GM12878 (cell line): Measurements from ENCODE around the gene GRK6. TPM values are rescaled to one million over a fixed set of nuclear protein-coding genes. Genes with fewer than 3 reads are reported as not detected.
A peak's percentile ranks its signal among the peaks of the same experiment; 100 is the strongest.

Experiments
- ATAC-seq: fragments of 200-7000 bp; cut with Tn5 transposase; 3 replicates; pipeline ENCODE4 v1.9.1; 2020; ENCODE audit warnings: mild to moderate bottlenecking, moderate library complexity
- BruUV-seq: library from RNA; stranded (reverse); fragments of 400-500 nt; replicated peaks from 2 replicates; lab custom pipeline; 2021; lab: Mats Ljungman, UMichigan
- CTCF ChIA-PET: fragments of 300-600 bp; sonication (Branson Sonifier 250); formaldehyde crosslinking; extraction: SDS; loops from one replicate; lab custom pipeline; 2021; ENCODE audit warnings: inconsistent platforms; lab: Yijun Ruan, JAX
- POLR2A ChIA-PET: fragments of 350-600 bp; formaldehyde crosslinking; extraction: SDS; loops from one replicate; lab custom pipeline; 2021; ENCODE audit warnings: inconsistent platforms; lab: Charles Lee
- RAD21 ChIA-PET: fragments of 300-600 bp; sonication (Branson Sonifier 250); formaldehyde crosslinking; loops from one replicate; lab custom pipeline; 2023; ENCODE audit warnings: antibody characterized with exemption; ENCODE audit not compliant: unreplicated experiment; lab: Charles Lee
- SMC1A ChIA-PET: fragments of 300-600 bp; sonication (Branson Sonifier 250); formaldehyde crosslinking; loops from one replicate; lab custom pipeline; 2023; ENCODE audit not compliant: unreplicated experiment, uncharacterized antibody; lab: Charles Lee
- DNase-seq: peaks from one replicate; pipeline ENCODE4 v3.0.0-alpha.2; 2011; ENCODE audit warnings: low read depth, low spot score
- FAIRE-seq: peaks from 3 replicates; lab custom pipeline; 2011; peaks lifted over from hg19 to GRCh38; lab: Jason Lieb, UNC
- H2AFZ ChIP-seq: 2 replicates; pipeline ENCODE4 v1.6.0; 2011; ENCODE audit warnings: low read depth, low read length, control low read depth; ENCODE audit not compliant: control insufficient read depth
- H3K27ac ChIP-seq: 2 replicates; pipeline ENCODE4 v1.5.1; 2011; ENCODE audit warnings: control low read depth; ENCODE audit not compliant: control insufficient read depth, insufficient read depth
- H3K27me3 ChIP-seq, 2 experiments: replicated peaks in 1 of 2; 2 replicates each; pipeline versions ENCODE4 v1.6.0 to v1.6.1; 2011; ENCODE audit warnings: low read length in 1 of 2; ENCODE audit not compliant: control insufficient read depth in 2 of 2, insufficient read depth in 2 of 2
- H3K36me3 ChIP-seq, 2 experiments: 2 replicates each; pipeline ENCODE4 v1.5.1; 2011; ENCODE audit warnings: low read length in 1 of 2; ENCODE audit not compliant: control insufficient read depth in 2 of 2, insufficient read depth in 2 of 2
- H3K4me1 ChIP-seq: 2 replicates; pipeline ENCODE4 v1.6.1; 2011; ENCODE audit warnings: mild to moderate bottlenecking, low read length, moderate library complexity, mixed read lengths; ENCODE audit not compliant: control insufficient read depth, insufficient read depth
- H3K4me2 ChIP-seq: 2 replicates; pipeline ENCODE4 v1.6.0; 2011; ENCODE audit warnings: control low read depth; ENCODE audit not compliant: control insufficient read depth, insufficient read depth
- H3K4me3 ChIP-seq: fragments of 200-600 bp; sonication (generic); 2 replicates; pipeline ENCODE4 v1.5.1; 2016
- H3K79me2 ChIP-seq: 2 replicates; pipeline ENCODE4 v1.6.0; 2011; ENCODE audit warnings: low read length; ENCODE audit not compliant: control insufficient read depth, insufficient read depth
- H3K9ac ChIP-seq: 2 replicates; pipeline ENCODE4 v1.8.0; 2011; ENCODE audit warnings: low read length, control low read depth, mixed read lengths; ENCODE audit not compliant: control insufficient read depth, insufficient read depth
- H3K9me3 ChIP-seq: replicated peaks from 3 replicates; pipeline ENCODE4 v1.5.1; 2011; ENCODE audit warnings: mild to moderate bottlenecking, low read length; ENCODE audit not compliant: control insufficient read depth, insufficient read depth
- H4K20me1 ChIP-seq: 2 replicates; pipeline ENCODE4 v1.6.0; 2011; ENCODE audit not compliant: control insufficient read depth, insufficient read depth
- BHLHE40 ChIP-seq, 2 experiments: fragments of 450-650 bp in 1 of 2; IDR thresholded peaks; 2 replicates each; pipeline ENCODE4 v1.6.1; 2011 to 2017; ENCODE audit warnings: low read depth in 2 of 2, borderline replicate concordance in 1 of 2, improper control_type of control experiment in 1 of 2, low read length in 1 of 2, mild to moderate bottlenecking in 1 of 2
- TBL1XR1 ChIP-seq: IDR thresholded peaks from 2 replicates; pipeline ENCODE4 v1.6.1; 2012; ENCODE audit warnings: low read depth, low read length, improper control_type of control experiment
- USF1 ChIP-seq: IDR thresholded peaks from 2 replicates; pipeline ENCODE4 v1.6.1; 2011; ENCODE audit warnings: borderline replicate concordance, low read depth, mild to moderate bottlenecking, moderate library complexity, mixed read lengths, low read length; ENCODE audit not compliant: insufficient read depth; ENCODE audit errors: extremely low read length
- WGBS: methylation state at CpG from one replicate; pipeline ENCODE4 v1.1.6; 2016; ENCODE audit warnings: low lambda C conversion rate; ENCODE audit not compliant: insufficient replicate concordance, insufficient coverage; ENCODE audit errors: missing lambda C conversion rate; 5-methylcytosine and 5-hydroxymethylcytosine counted together
- in situ Hi-C: fragments of 300-500 bp; cut with MboI; formaldehyde crosslinking; loops from 9 replicates; pipeline ENCODE4 v1.14.3; 2018; ENCODE audit warnings: mixed read lengths
- intact Hi-C: fragments of 100-400 bp; cut with micrococcal nuclease; formaldehyde crosslinking; loops from one replicate; pipeline ENCODE4 v1.14.2; 2022; ENCODE audit not compliant: unreplicated experiment
- polyA plus RNA-seq, 11 experiments: library from polyadenylated mRNA; depleted of rRNA in 4 of 11; unstranded in 6 of 11; stranded (reverse) in 5 of 11; fragments of >200 nt; fragmentation: Nextera tagmentation in 4 of 11; fragmentation: Illumina TruSeq in 1 of 11; extraction: Ambion mirVana in 4 of 11; extraction: Trizol in 1 of 11; gene quantifications; 1 replicate in 1 of 11; 2 replicates in 10 of 11; pipeline versions ENCODE4 v1.2.1 to v1.2.3, GENCODE V29; 2011 to 2016; ENCODE audit warnings: inconsistent platforms in 2 of 11, missing spikeins in 2 of 11, low read depth in 1 of 11
- total RNA-seq, 4 experiments: library from RNA; depleted of rRNA in 3 of 4; stranded (reverse); fragments of >200 nt in 3 of 4; fragmentation: Illumina TruSeq in 1 of 4; extraction: Trizol in 1 of 4; gene quantifications; 2 replicates each; pipeline versions ENCODE4 v1.2.1 to v1.2.3, GENCODE V29; 2013 to 2021

GRK6 gene
- total and polyA plus RNA-seq, 10 of the 15 experiments (the other 5 are each of a cell fraction or from before 2014, with no cell fraction given): 0.79 to 124 (median 41.6) TPM

GRCh38 chr5:177387405-177387804 is 39.1 kb upstream of the GRK6 start:
- WGBS: 48% methylated on average over 14 of the region's 14 CpGs
- ATAC-seq (no peak), DNase-seq (no peak), FAIRE-seq (no peak)
- no peaks in the 10 kb centered on the region for H3K27me3 ChIP-seq
- ChIA-PET RAD21 (interaction anchor here (0.9 kb wide), 1 partner anchor 17 kb away, joined by 3 read pairs; no protein-coding TSS in a partner anchor), POLR2A (interaction anchor here (0.5 to 3.9 kb wide), 4 partner anchors 8 to 72 kb away, joined by 3 to 18 read pairs (median 3); no protein-coding TSS in a partner anchor), SMC1A (no interaction called here), CTCF (interaction anchor here (0.6 to 8.4 kb wide), 8 partner anchors 9 to 273 kb away, joined by 3 to 240 read pairs (median 20); partner anchors contain the start of gene PFN3)
- BruUV-seq: no TSS peak
- H3K4me3 ChIP-seq: no peak overlapping the region
- no peaks in the 10 kb centered on the region for H3K36me3 ChIP-seq
- H3K9me3 ChIP-seq: no peaks in the 10 kb centered on the region
- no peak overlapping the region for H2AFZ ChIP-seq
- no peak overlapping the region for H3K27ac ChIP-seq
- no peaks in the 10 kb centered on the region for H3K79me2 ChIP-seq
- no peak overlapping the region for H3K9ac ChIP-seq
- H3K4me2 ChIP-seq: no peak overlapping the region
- peak in 1 of 2 experiments; percentile 7; a peak in 1 of 4 replicates for TF ChIP-seq BHLHE40 (IDR thresholded peaks at IDR 0.05; ENCODE audit: borderline replicate concordance in 1 of 2, low read depth in 2 of 2, low read length in 1 of 2)
- no peak for TF ChIP-seq TBL1XR1
- TF ChIP-seq USF1: peak; percentile 9
- TF ChIP-seq, all 136 proteins: peak for 2
- peaks cover 26% of the 10 kb centered on the region for H3K4me1 ChIP-seq
- no peaks in the 10 kb centered on the region for H4K20me1 ChIP-seq
- in situ Hi-C loops (loop anchor here (25.0 kb wide), 1 partner anchor 1350 kb away; no protein-coding TSS in a partner anchor), intact Hi-C loops (no loop called here)
